GM12878 (cell line): ENCODE measurements around the gene JPH4.

Source experiments
- BHLHE40 ChIP-seq, 2 experiments: fragments of 450-650 bp in 1 of 2; IDR thresholded peaks; 2 replicates each; pipeline ENCODE4 v1.6.1; 2011 to 2017; ENCODE audit warnings: low read depth in 2 of 2, borderline replicate concordance in 1 of 2, improper control_type of control experiment in 1 of 2, low read length in 1 of 2, mild to moderate bottlenecking in 1 of 2
- CEBPB ChIP-seq, 2 experiments: fragments of 150-350 bp in 1 of 2; IDR thresholded peaks; 2 replicates each; pipeline ENCODE4 v1.6.1; 2012 to 2014; ENCODE audit warnings: low read depth in 2 of 2, low read length in 2 of 2, borderline replicate concordance in 1 of 2, inconsistent platforms in 1 of 2
- POLR2A ChIP-seq: IDR thresholded peaks from 2 replicates; pipeline ENCODE4 v1.6.1; 2011; ENCODE audit warnings: low read depth, mild to moderate bottlenecking, low read length
- SKIL ChIP-seq: fragments of 450-650 bp; IDR thresholded peaks from 2 replicates; pipeline ENCODE4 v1.6.1; 2017; ENCODE audit warnings: mild to moderate bottlenecking, low read depth, inconsistent platforms; ENCODE audit not compliant: poor library complexity, severe bottlenecking

- TF ChIP-seq BHLHE40 (IDR thresholded peaks at IDR 0.05; ENCODE audit: borderline replicate concordance in 1 of 2, low read depth in 2 of 2, low read length in 1 of 2) (no peak), POLR2A (no peak), SKIL (no peak), CEBPB (IDR thresholded peaks at IDR 0.05; ENCODE audit: borderline replicate concordance in 1 of 2, low read depth in 2 of 2, low read length in 2 of 2) (no peak)
These were observed 48.4 kb upstream of the JPH4 start for GRCh38 chr14:23626946-23627345.
